ENCODE results near the gene CTSO.
A peak's percentile ranks its signal among the peaks of the same experiment; 100 is the strongest.

The CTSO gene, protein sequence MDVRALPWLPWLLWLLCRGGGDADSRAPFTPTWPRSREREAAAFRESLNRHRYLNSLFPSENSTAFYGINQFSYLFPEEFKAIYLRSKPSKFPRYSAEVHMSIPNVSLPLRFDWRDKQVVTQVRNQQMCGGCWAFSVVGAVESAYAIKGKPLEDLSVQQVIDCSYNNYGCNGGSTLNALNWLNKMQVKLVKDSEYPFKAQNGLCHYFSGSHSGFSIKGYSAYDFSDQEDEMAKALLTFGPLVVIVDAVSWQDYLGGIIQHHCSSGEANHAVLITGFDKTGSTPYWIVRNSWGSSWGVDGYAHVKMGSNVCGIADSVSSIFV

DNA sequence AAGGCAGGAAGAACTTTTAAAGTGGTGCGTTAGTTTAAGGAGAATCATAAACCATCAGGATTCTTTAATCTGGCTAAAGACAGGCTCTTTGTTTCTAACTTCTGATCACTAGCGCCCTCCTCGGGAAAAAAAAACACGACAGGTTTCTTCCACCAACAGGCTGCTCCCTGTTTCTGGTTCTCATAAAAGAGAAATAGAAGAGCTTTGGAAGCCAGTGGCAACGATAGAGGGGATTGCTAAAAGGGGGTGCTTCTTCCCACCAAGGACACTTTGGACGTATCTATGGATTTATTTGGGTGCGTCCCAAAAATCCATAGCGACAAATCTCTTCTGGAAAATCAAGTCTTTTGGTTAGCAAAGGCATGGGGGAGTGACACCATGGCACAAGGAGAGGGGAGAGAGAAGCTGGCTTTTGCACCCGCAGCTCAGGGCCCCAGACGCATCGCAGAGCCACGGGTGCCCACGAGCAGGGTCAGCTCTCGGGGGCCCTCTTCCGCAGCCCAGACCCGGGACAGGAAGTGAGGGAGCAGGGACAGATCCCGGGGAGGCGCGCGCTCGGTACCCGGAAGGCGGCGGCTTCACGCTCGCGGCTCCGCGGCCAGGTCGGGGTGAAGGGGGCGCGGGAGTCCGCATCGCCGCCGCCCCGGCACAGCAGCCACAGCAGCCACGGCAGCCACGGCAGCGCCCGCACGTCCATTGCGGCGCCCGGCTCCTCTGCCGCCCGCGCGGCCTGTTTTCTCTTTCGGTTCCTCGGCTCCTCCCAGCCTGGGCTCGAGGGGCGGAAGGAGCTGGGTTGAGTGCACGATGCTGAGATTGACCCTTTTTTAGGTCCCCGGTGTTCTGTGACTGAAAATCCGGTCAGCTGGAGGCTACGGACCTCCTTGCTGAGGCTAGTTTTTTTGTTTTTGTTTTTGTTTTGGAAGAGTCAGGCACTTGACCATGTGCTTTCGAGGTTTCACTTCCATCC is at the start of gene CTSO:
Gene CTSO, minus strand, starts transcription at position 716 of the 967 bp plus-strand sequence. Its CDS starts 19 bp downstream, at position 697.
- peak; percentile 5 for DNase-seq

DNA sequence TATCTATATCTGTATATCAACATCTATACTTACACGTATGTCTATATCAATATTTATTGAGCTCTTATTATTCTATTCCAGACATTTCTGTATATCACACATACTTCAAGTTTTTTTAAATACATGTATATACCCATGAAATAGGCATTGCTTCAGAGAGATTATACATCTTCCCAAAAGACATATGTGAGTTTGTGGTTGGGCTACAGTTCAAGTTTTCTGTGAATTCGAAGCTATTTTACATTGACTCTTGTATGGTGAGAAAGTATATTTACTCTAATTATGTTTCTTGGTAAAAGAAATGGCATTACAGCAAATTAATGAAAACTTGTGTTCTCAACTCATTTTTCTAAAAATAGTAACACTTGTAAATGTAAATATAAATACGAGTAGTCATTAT is 46.8 kb upstream of the CTSO start:
- no peak for DNase-seq

- DNase-seq, result no peak
Measured at GRCh38 chr4:155999725-156000124, 46.1 kb upstream of the CTSO start.

DNA sequence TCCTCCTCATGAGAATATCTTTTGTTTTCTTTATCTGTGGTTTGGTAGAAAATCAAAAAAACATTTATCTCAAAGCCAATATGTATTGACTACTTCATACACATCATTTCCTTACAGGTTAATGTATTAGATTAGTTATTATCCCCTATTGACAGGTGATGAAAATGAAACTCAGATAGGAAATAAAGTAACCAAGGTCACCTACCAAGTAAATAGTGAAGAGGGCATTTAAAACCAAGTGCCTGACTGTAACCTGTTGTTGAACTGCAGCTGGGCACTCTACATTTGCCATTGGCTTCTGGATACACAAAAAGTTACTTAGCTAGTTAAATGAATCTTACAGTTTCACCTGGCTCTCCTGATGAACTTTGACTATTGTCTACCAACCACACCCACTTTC is 41.4 kb upstream of the CTSO start:
- no peak for DNase-seq

DNA sequence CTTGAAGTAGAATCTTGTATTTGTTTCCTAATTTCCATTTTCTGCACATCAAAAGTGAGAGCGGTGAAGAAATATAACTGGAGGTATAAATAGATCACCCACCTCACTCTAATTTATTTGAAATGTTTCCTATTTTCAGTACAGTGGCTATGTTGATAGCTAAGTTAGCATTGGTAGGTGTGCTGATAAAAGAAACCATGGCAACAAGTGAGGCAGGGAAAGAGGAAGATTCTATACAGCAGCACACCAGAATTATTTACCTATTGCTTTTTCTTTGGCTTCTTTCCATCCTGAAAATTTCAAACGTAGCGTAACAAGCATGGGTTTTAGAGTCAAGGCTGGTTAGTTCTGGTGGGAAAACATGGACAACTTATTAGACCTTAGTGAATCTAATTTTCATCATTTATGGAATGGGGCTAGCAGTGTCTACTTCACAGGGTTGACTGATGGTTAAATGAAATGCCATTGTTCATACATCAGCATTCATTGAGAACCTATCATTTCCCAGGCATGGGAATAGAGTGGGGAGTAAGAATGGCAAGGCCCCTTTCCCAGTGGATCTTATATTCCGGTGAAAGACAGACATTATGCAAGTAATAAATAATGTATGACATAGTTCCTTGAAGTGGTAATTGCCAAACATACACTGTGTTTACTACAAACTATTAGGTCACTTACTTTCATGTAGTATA is 30.6 kb upstream of the CTSO start:
- DNase-seq, result no peak

DNA sequence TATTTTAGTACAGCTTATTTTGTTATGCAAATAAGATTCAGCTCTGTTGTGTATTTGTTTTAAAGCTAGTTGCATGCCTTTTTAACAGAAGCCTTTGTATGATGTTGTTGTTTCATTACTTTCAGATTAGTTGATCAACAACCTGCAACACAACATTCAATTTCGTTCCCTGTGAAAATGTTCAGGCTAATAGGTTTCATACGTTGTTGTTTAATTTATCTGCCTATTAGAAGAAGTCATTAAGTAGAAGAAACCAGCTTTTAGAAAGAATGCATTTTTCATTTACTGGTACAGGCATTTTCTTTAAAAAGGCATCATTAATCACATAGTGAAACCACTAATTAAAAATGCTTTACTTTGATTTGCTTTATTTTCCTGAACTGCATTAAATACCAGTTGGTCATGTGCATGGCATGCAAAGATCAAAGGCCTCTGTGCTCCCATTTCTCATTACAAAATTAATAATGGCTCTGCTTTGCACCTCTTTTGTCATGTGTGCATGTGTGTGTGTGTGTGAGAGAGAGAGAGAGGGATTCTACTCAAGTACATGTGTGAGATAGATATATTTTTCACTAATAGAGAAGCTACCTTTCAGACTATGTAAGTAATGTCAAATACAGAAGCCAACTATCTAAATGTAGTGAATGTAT is 29.2 kb upstream of the CTSO start:
- DNase-seq, result no peak

DNA sequence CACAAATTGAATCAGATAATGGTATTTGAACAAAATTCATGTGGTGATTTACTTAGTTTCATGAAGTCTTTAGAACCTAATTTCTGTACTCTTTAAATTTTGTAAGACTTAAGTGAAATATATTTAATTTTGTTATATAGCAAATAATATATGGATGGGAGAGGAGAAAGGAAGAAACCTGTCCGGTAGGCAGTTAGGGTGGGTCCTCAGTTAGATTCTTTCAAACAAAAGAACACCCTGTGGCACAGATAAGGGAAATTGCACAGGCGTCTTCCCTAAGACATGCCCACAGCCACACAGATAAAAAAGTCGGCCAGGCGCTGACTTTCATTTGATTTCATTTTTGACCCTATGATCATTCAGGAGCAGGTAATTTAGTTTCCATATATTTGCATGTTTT is 25.1 kb upstream of the CTSO start:
- DNase-seq, result no peak

GRCh38 chr4:155975511-155975910 is 21.8 kb upstream of the CTSO start:
- DNase-seq, result no peak

- DNase-seq, result no peak
Measured at GRCh38 chr4:155974996-155975395, 21.3 kb upstream of the CTSO start.

DNA sequence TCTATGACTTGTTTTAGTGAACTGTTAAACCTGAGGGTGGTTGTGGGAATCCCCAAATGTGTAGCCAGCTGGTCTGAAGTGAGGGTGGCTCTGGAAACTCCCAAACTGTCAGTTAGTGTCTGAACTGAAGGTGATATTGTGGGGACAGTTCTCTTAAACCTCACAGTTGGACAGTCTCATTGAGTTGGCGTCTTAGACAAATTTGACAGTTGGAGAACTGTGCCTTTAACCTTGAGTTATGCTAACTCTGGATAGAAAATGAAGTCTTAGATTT is 20.7 kb upstream of the CTSO start:
- no peak for DNase-seq

DNA sequence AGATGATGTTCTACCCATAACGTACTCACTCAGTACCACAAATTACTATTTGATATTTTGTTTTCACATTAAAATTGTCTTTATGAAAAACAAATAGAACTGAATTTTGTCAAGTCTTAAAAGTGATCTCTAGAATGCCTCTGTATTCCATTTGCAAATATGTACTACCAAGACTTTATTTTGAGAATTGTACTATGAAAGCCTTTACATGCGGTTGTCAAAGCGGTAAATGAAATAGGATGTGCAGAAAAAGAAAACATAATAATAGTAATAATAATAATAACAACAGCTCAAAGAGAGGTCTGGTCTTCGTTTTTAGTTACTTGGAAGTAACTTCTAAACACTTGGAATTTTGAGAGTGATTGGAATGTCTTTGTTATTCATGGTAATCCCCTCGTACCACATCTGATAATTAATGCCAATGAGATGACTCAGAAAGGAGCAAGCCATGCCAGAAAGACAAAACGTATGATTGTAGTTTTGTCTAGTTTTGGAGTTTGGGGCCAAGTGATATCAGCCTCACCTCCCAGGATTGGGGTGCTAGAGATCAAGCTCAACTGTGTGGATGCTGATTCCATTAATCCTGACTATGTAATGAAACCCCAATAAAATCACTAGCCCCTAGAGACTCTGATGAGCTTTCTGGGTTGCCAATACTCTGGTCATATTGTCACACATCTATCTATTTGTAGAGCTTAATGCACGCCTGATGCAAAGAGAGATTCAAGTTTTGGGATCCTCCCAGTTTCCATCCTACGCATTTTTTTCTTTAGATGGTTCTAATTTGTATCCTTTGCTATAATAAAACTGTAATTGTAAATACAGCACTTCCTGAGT is 20.2 kb upstream of the CTSO start:
- no peak for DNase-seq

DNA sequence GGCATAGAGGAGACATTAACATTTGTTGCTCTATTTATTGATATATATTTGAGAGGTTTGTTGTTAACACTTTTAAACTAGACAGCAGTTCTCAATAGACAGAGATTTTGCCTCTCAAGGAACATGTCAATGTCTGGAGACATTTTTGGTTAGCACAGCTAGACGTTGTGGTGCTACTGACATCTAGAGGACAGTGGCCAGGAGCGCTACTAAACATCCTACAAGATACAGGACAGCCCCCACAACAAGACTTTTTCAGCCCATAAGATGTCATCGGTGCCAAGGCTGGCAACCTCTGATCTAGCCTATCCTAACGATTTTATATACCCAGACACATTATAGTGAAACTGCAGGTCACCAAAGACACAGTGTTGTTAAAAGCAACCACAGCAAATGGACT is 18.4 kb upstream of the CTSO start:
- no peak for DNase-seq

- DNase-seq, result no peak
Measured at GRCh38 chr4:155966731-155967395, 13.2 kb upstream of the CTSO start.

GRCh38 chr4:155966171-155966570 is 12.5 kb upstream of the CTSO start:
- no peak for DNase-seq

- DNase-seq, result no peak
Measured at GRCh38 chr4:155964016-155964891, 10.6 kb upstream of the CTSO start.

- DNase-seq, result no peak
Measured at GRCh38 chr4:155962767-155963166, 9.1 kb upstream of the CTSO start.

DNA sequence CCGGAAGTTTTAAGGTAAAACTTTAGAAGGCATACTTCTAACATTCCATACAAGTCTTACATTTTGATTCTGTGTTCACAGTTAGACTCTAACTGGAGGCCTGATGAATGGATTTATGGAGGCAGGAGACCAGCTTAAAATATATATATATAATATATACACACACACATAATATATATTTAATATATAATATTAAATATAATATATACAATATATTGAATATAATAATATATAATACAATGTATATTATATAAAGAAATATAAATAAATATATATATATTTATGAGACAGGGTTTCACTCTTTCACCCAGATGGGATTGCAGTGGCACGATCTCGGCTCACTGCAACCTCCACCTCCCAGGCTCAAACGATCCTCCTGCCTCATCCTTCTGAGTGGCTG is 7.9 kb upstream of the CTSO start:
- DNase-seq, result no peak

- DNase-seq, result no peak
Measured at GRCh38 chr4:155960522-155960921, 6.9 kb upstream of the CTSO start.

DNA sequence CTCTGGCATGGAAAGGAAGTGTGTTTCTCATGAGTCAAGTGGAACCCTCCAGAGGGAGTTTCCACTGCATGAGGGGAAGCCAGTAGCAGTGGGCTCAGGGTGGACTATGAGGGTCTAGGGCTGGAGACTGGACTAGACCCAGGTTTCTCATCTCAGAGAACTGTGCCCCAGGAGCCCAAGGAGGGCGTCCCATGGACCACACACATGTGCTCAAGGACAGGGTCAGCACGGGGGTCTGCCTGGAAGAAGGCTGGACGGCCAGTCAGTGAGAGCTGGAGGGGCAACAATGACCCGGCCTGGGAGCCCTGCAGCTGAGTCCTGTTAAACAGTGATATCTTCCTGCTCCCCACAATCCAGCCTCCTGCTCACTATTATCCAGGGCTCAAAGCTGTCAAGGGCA is 5.8 kb upstream of the CTSO start:
- no peak for DNase-seq

- no peak for DNase-seq
Measured at GRCh38 chr4:155956461-155956860, 2.8 kb upstream of the CTSO start.

DNA sequence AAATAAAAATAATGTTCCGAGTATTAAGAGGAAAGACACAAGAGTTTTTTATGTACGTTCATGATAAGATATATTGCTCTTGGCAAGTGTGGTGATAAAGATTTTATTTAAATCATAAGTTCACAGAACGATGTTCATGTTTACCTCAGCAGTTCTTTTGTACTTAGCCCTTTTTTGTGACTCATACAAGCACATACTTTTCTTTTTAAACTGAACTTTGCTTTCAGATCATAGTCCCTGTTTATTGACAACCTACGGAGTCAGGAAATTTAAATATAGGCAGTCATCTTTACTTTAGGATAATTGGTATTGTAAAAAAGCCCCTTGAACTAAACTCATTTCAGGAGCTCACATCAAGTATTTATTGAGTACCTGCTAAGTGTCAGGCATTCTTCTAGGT is 1.3 kb upstream of the CTSO start:
- no peak for DNase-seq

Measured in GF-D8 (cell line).